ENCODE data around the gene FBXO45.
"Not testable (repeated sequence)": the region's sequence is repeated elsewhere in the genome, so short reads cannot be mapped to it uniquely, and the experiment has no call there.

The FBXO45 gene

GRCh38 chr3:196558476-196558875 is 10.0 kb upstream of the FBXO45 start:
- no peak for DNase-seq

- no peak for DNase-seq
Measured at GRCh38 chr3:196559826-196560225, 8.6 kb upstream of the FBXO45 start.

GRCh38 chr3:196563721-196564225 is 4.7 kb upstream of the FBXO45 start:
- DNase-seq: no peak

GRCh38 chr3:196569003-196569516 is 600 bp downstream of the FBXO45 start:
- DNase-seq: peak; percentile 17

GRCh38 chr3:196570332-196570731 is 1.9 kb downstream of the FBXO45 start:
- DNase-seq: not testable (repeated sequence)

- DNase-seq: no peak
Measured at GRCh38 chr3:196572389-196572788, 3.9 kb downstream of the FBXO45 start.

- DNase-seq: no peak
Measured at GRCh38 chr3:196585044-196585757, 16.7 kb downstream of the FBXO45 start.

- DNase-seq: no peak
Measured at GRCh38 chr3:196590279-196590678, 21.8 kb downstream of the FBXO45 start.

GRCh38 chr3:196596355-196596754 is 27.9 kb downstream of the FBXO45 start:
- no peak for DNase-seq

- DNase-seq: peak; percentile 52
Measured at GRCh38 chr3:196597971-196598733, 29.7 kb downstream of the FBXO45 start.

GRCh38 chr3:196599734-196600128 is 31.3 kb downstream of the FBXO45 start:
- DNase-seq: peak; percentile 10

- DNase-seq: no peak
Measured at GRCh38 chr3:196600359-196600758, 31.9 kb downstream of the FBXO45 start.

- no peak for DNase-seq
Measured at GRCh38 chr3:196602673-196603072, 34.2 kb downstream of the FBXO45 start.

- peak; percentile 32 for DNase-seq
Measured at GRCh38 chr3:196603683-196604082, 35.2 kb downstream of the FBXO45 start.

GRCh38 chr3:196604548-196604947 is 36.1 kb downstream of the FBXO45 start:
- DNase-seq: no peak

- no peak for DNase-seq
Measured at GRCh38 chr3:196608693-196609092, 40.2 kb downstream of the FBXO45 start.

- peak; percentile 93 for DNase-seq
Measured at GRCh38 chr3:196609343-196609775, 40.9 kb downstream of the FBXO45 start.

- DNase-seq: peak; percentile 32
Measured at GRCh38 chr3:196609805-196610515, 41.5 kb downstream of the FBXO45 start.

- peak; percentile 73 for DNase-seq
Measured at GRCh38 chr3:196611761-196612483, 43.5 kb downstream of the FBXO45 start.

- not testable (repeated sequence) for DNase-seq
Measured at GRCh38 chr3:196615234-196615633, 46.8 kb downstream of the FBXO45 start.

GRCh38 chr3:196617256-196617655 is 48.8 kb downstream of the FBXO45 start:
- DNase-seq: peak; percentile 73

GRCh38 chr3:196619223-196619622 is 50.8 kb downstream of the FBXO45 start:
- DNase-seq: no peak

Data from OCI-M1 (cell line).